HCT116 (cell line): ENCODE results near the gene FHOD3. TPM values are rescaled to one million over a fixed set of nuclear protein-coding genes. Genes with fewer than 3 reads are reported as not detected.

ENCODE experiments used
- ATAC-seq: fragments of 200-7000 bp; cut with Tn5 transposase; 2 replicates; pipeline ENCODE4 v1.9.1; 2020; ENCODE audit warnings: mild to moderate bottlenecking, moderate library complexity
- BruUV-seq: library from RNA; stranded (reverse); fragments of 400-500 nt; replicated peaks from 2 replicates; lab custom pipeline; 2021; lab: Mats Ljungman, UMichigan
- CTCF ChIA-PET: fragments of 300-600 bp; sonication (Branson Sonifier 250); formaldehyde crosslinking; loops from one replicate; lab custom pipeline; 2021; ENCODE audit warnings: antibody characterized with exemption; lab: Charles Lee
- POLR2A ChIA-PET: fragments of 300-600, 350-600 bp; sonication (Branson Sonifier 250); formaldehyde crosslinking; loops from one replicate; lab custom pipeline; 2021; ENCODE audit warnings: antibody characterized with exemption; lab: Charles Lee
- RAD21 ChIA-PET, 2 experiments: fragments of 300-600 bp; sonication (Branson Sonifier 250); formaldehyde crosslinking; loops; one replicate each; lab custom pipeline; 2023; ENCODE audit warnings: low total read pairs in 2 of 2; ENCODE audit not compliant: uncharacterized antibody in 2 of 2, unreplicated experiment in 2 of 2, low non-redundant PET in 1 of 2; lab: Charles Lee
- DNase-seq: peaks from one replicate; pipeline ENCODE4 v3.0.0-alpha.2; 2010; ENCODE audit warnings: low read depth, low spot score
- H2AFZ ChIP-seq: fragments of 200-600 bp; shearing (Covaris generic), sonication (generic); 2 replicates; pipeline ENCODE4 v1.6.1; 2017; ENCODE audit warnings: low read depth, mixed run types, mixed read lengths, antibody characterized with exemption, low read length; ENCODE audit not compliant: poor library complexity, severe bottlenecking
- H3K27ac ChIP-seq: 2 replicates; pipeline ENCODE4 v1.5.1; 2012; ENCODE audit warnings: low read depth, low read length
- H3K27me3 ChIP-seq: fragments of 200-600 bp; sonication (generic); 2 replicates; pipeline ENCODE4 v1.6.1; 2016; ENCODE audit warnings: mixed run types, low read length, mixed read lengths; ENCODE audit not compliant: insufficient read depth
- H3K36me3 ChIP-seq, 2 experiments: fragments of 200-500 bp in 1 of 2; fragments of 200-600 bp in 1 of 2; sonication (Bioruptor generic) in 1 of 2; sonication (generic) in 1 of 2; 2 replicates each; pipeline versions ENCODE4 v1.5.1 to v1.6.1; 2014 to 2016; ENCODE audit warnings: low read length in 2 of 2, inconsistent platforms in 1 of 2, mixed read lengths in 1 of 2, mixed run types in 1 of 2; ENCODE audit not compliant: insufficient read depth in 2 of 2, control insufficient read depth in 1 of 2
- H3K4me1 ChIP-seq, 2 experiments: fragments of 200-600 bp in 1 of 2; sonication (generic) in 1 of 2; 2 replicates each; pipeline versions ENCODE4 v1.5.1 to v1.6.1; 2012 to 2017; ENCODE audit warnings: low read length in 2 of 2, inconsistent platforms in 1 of 2, mild to moderate bottlenecking in 1 of 2, mixed read lengths in 1 of 2, mixed run types in 1 of 2, moderate library complexity in 1 of 2; ENCODE audit not compliant: insufficient read depth in 2 of 2, control insufficient read depth in 1 of 2
- H3K4me2 ChIP-seq: fragments of 200-600 bp; sonication (generic); 2 replicates; pipeline ENCODE4 v1.6.1; 2017; ENCODE audit warnings: mixed run types, low read length, mixed read lengths
- H3K4me3 ChIP-seq, 2 experiments: fragments of 200-600 bp in 1 of 2; sonication (generic) in 1 of 2; replicated peaks in 1 of 2; 2 replicates each; pipeline ENCODE4 v1.5.1; 2011 to 2016; ENCODE audit warnings: low read length in 2 of 2, control low read depth in 1 of 2, low read depth in 1 of 2, mild to moderate bottlenecking in 1 of 2, mixed read lengths in 1 of 2, mixed run types in 1 of 2
- H3K79me2 ChIP-seq: fragments of 200-600 bp; sonication (generic); 2 replicates; pipeline ENCODE4 v1.6.1; 2017; ENCODE audit warnings: mild to moderate bottlenecking, mixed run types, low read length, moderate library complexity, mixed read lengths; ENCODE audit not compliant: insufficient read depth
- H3K9ac ChIP-seq: fragments of 200-600 bp; sonication (generic); 2 replicates; pipeline ENCODE4 v1.6.1; 2016; ENCODE audit warnings: low read length, mixed read lengths
- H3K9me2 ChIP-seq: fragments of 200-600 bp; sonication (generic), shearing (Covaris generic); 2 replicates; pipeline ENCODE4 v1.6.1; 2017; ENCODE audit warnings: mixed run types, mild to moderate bottlenecking, moderate library complexity; ENCODE audit not compliant: insufficient read depth
- H3K9me3 ChIP-seq, 2 experiments: fragments of 200-500 bp in 1 of 2; fragments of 200-600 bp in 1 of 2; sonication (Bioruptor generic) in 1 of 2; sonication (generic) in 1 of 2; 2 replicates each; pipeline ENCODE4 v1.6.1; 2014 to 2017; ENCODE audit warnings: low read length in 2 of 2, mixed read lengths in 2 of 2, inconsistent platforms in 1 of 2, low read depth in 1 of 2, mild to moderate bottlenecking in 1 of 2, mixed run types in 1 of 2, moderate library complexity in 1 of 2; ENCODE audit not compliant: control insufficient read depth in 1 of 2, insufficient read depth in 1 of 2
- H4K20me1 ChIP-seq: fragments of 200-600 bp; sonication (generic), shearing (Covaris generic); 2 replicates; pipeline ENCODE4 v1.6.1; 2017; ENCODE audit warnings: mixed run types, mild to moderate bottlenecking, moderate library complexity; ENCODE audit not compliant: insufficient read depth
- CBX3 ChIP-seq: IDR thresholded peaks from 2 replicates; pipeline ENCODE4 v1.6.1; 2012; ENCODE audit warnings: low read depth
- EZH2phosphoT487 ChIP-seq: fragments of 200-600 bp; IDR thresholded peaks from 2 replicates; pipeline ENCODE4 v1.6.1; 2018; ENCODE audit warnings: antibody characterized with exemption, borderline replicate concordance
- MAX ChIP-seq: IDR thresholded peaks from 2 replicates; pipeline ENCODE4 v1.6.1; 2012
- POLR2A ChIP-seq: IDR thresholded peaks from 2 replicates; pipeline ENCODE4 v1.7.0; 2011; ENCODE audit warnings: borderline replicate concordance; ENCODE audit not compliant: insufficient read depth, insufficient read length; ENCODE audit errors: extremely low read depth
- REST ChIP-seq: IDR thresholded peaks from 2 replicates; pipeline ENCODE4 v1.6.1; 2012; ENCODE audit warnings: low read depth
- SP1 ChIP-seq: IDR thresholded peaks from 2 replicates; pipeline ENCODE4 v1.6.1; 2012; ENCODE audit warnings: low read depth
- ZNF274 ChIP-seq: fragments of 200-500 bp; sonication (Bioruptor generic); IDR thresholded peaks from 2 replicates; pipeline ENCODE4 v1.6.1; 2014; ENCODE audit warnings: mild to moderate bottlenecking, low read depth, low read length, inconsistent platforms
- intact Hi-C: fragments of 100-400 bp; cut with micrococcal nuclease; formaldehyde crosslinking; loops from 2 replicates; pipeline ENCODE4 v1.10.0; 2022
- total RNA-seq: library from RNA; stranded (reverse); gene quantifications from one replicate; pipeline ENCODE4 v1.2.1, GENCODE V29; 2021; ENCODE audit not compliant: unreplicated experiment

The FHOD3 gene
- total RNA-seq, 1 experiment from 2014 or later = 4.0 TPM

- no peak overlapping the region for H2AFZ ChIP-seq
- intact Hi-C loops = no loop called here
- H3K4me2 ChIP-seq = no peak overlapping the region
- ChIA-PET RAD21 (no interaction called here), POLR2A (no interaction called here), CTCF (no interaction called here)
- no peaks in the 10 kb centered on the region for H3K9me2 ChIP-seq
- no peaks in the 10 kb centered on the region for H3K79me2 ChIP-seq
- H3K27me3 ChIP-seq = no peaks in the 10 kb centered on the region
- no peaks in the 10 kb centered on the region for H4K20me1 ChIP-seq
- no peak overlapping the region for H3K27ac ChIP-seq
- no peaks in the 10 kb centered on the region for H3K9me3 ChIP-seq
- DNase-seq = no peak
- ATAC-seq = no peak
- no peaks in the 10 kb centered on the region; a peak in 1 of 4 replicates for H3K36me3 ChIP-seq
- H3K4me1 ChIP-seq = peaks cover 7% of the 10 kb centered on the region in 2 experiments; a peak in 2 of 4 replicates
- H3K9ac ChIP-seq = no peak overlapping the region
- H3K4me3 ChIP-seq = no peak overlapping the region
- TF ChIP-seq SP1 (no peak), EZH2phosphoT487 (no peak), POLR2A (no peak), ZNF274 (no peak), CBX3 (no peak), MAX (no peak), REST (no peak)
- TF ChIP-seq, all 23 proteins: peak for 0
- no TSS peak for BruUV-seq
These were observed 232.2 kb downstream of the FHOD3 start for GRCh38 chr18:36529747-36530146.
